Neuron (in vitro differentiated cells): Measurements from ENCODE around the gene TWF1.
"Not testable (repeated sequence)": the region's sequence is repeated elsewhere in the genome, so short reads cannot be mapped to it uniquely, and the experiment has no call there.

Source experiments
- H2AFZ ChIP-seq: one replicate; pipeline ENCODE4 v1.6.1; 2013; ENCODE audit warnings: low read depth, mild to moderate bottlenecking, inconsistent platforms, low read length, moderate library complexity
- H3K27me3 ChIP-seq: one replicate; pipeline ENCODE4 v1.6.1; 2013; ENCODE audit warnings: low read length; ENCODE audit not compliant: insufficient read depth
- H3K36me3 ChIP-seq: one replicate; pipeline ENCODE4 v1.6.1; 2013; ENCODE audit warnings: low read length; ENCODE audit not compliant: insufficient read depth
- H3K4me1 ChIP-seq: one replicate; pipeline ENCODE4 v1.6.1; 2013; ENCODE audit warnings: low read length; ENCODE audit not compliant: insufficient read depth
- H3K4me3 ChIP-seq: 2 replicates; pipeline ENCODE4 v1.5.1; 2013; ENCODE audit warnings: mild to moderate bottlenecking, low read length, moderate library complexity
- H3K9me3 ChIP-seq: one replicate; pipeline ENCODE4 v1.6.1; 2013; ENCODE audit warnings: low read length

Gene TWF1

GRCh38 chr12:43786899-43787693 lies 19.0 kb downstream of the TWF1 start:
- no peaks in the 10 kb centered on the region for H3K4me1 ChIP-seq

GRCh38 chr12:43776498-43776897 lies 29.6 kb downstream of the TWF1 start:
- H3K36me3 ChIP-seq, result no peaks in the 10 kb centered on the region
- H3K27me3 ChIP-seq, result no peaks in the 10 kb centered on the region
- H2AFZ ChIP-seq, result no peak overlapping the region
- H3K4me3 ChIP-seq, result no peak overlapping the region
- H3K9me3 ChIP-seq, result no peaks in the 10 kb centered on the region
- no peaks in the 10 kb centered on the region for H3K4me1 ChIP-seq

More at GRCh38 chr12:43786899-43787693, 19.0 kb downstream of the TWF1 start:
- H2AFZ ChIP-seq, result no peak overlapping the region
- H3K4me3 ChIP-seq, result no peak overlapping the region
- H3K36me3 ChIP-seq, result no peaks in the 10 kb centered on the region
- no peaks in the 10 kb centered on the region for H3K27me3 ChIP-seq
- H3K9me3 ChIP-seq, result no peaks in the 10 kb centered on the region

- Histone ChIP-seq H3K36me3 (no peaks in the 10 kb centered on the region), H2AFZ (no peak overlapping the region), H3K4me1 (peaks cover 7% of the 10 kb centered on the region), H3K4me3 (no peak overlapping the region), H3K9me3 (no peaks in the 10 kb centered on the region), H3K27me3 (peaks cover 2% of the 10 kb centered on the region)
Measured at GRCh38 chr12:43766291-43766690, 39.8 kb downstream of the TWF1 start.

GRCh38 chr12:43764528-43764927 lies 41.6 kb downstream of the TWF1 start:
- Histone ChIP-seq H3K27me3 (peaks cover 2% of the 10 kb centered on the region), H3K36me3 (no peaks in the 10 kb centered on the region), H3K4me1 (peaks cover 7% of the 10 kb centered on the region), H2AFZ (no peak overlapping the region), H3K4me3 (no peak overlapping the region), H3K9me3 (no peaks in the 10 kb centered on the region)

- no peak overlapping the region for H3K4me3 ChIP-seq
- H3K36me3 ChIP-seq, result no peaks in the 10 kb centered on the region
- H3K9me3 ChIP-seq, result no peaks in the 10 kb centered on the region
- H3K27me3 ChIP-seq, result peaks cover 2% of the 10 kb centered on the region
- H2AFZ ChIP-seq, result no peak overlapping the region
- H3K4me1 ChIP-seq, result peaks cover 7% of the 10 kb centered on the region
Measured at GRCh38 chr12:43763769-43764168, 42.3 kb downstream of the TWF1 start.

- peaks cover 2% of the 10 kb centered on the region for H3K27me3 ChIP-seq
- no peak overlapping the region for H3K4me3 ChIP-seq
- peaks cover 7% of the 10 kb centered on the region for H3K4me1 ChIP-seq
- no peaks in the 10 kb centered on the region for H3K36me3 ChIP-seq
- no peak overlapping the region for H2AFZ ChIP-seq
- H3K9me3 ChIP-seq, result no peaks in the 10 kb centered on the region
Measured at GRCh38 chr12:43762596-43762995, 43.5 kb downstream of the TWF1 start.

GRCh38 chr12:43761500-43761899 lies 44.6 kb downstream of the TWF1 start:
- Histone ChIP-seq H3K4me1 (peaks cover 5% of the 10 kb centered on the region), H2AFZ (no peak overlapping the region), H3K4me3 (no peak overlapping the region), H3K9me3 (no peaks in the 10 kb centered on the region), H3K36me3 (no peaks in the 10 kb centered on the region), H3K27me3 (peaks cover 2% of the 10 kb centered on the region)

- Histone ChIP-seq H3K9me3 (no peaks in the 10 kb centered on the region), H3K4me1 (no peaks in the 10 kb centered on the region), H2AFZ (no peak overlapping the region), H3K4me3 (no peak overlapping the region), H3K27me3 (peaks cover 2% of the 10 kb centered on the region), H3K36me3 (no peaks in the 10 kb centered on the region)
Measured at GRCh38 chr12:43760396-43760795, 45.7 kb downstream of the TWF1 start.

- no peaks in the 10 kb centered on the region for H3K36me3 ChIP-seq
- H3K4me3 ChIP-seq, result no peak within 1 kb of the TSS
- H3K27me3 ChIP-seq, result peaks cover 2% of the 10 kb centered on the region
- H3K9me3 ChIP-seq, result no peaks in the 10 kb centered on the region
- no peaks in the 10 kb centered on the region for H3K4me1 ChIP-seq
- H2AFZ ChIP-seq, result no peak within 1 kb of the TSS
Measured at GRCh38 chr12:43758728-43759563, 47.2 kb downstream of the TWF1 start, which contains the start of the genes IRAK4 and PUS7L. Gene IRAK4 (plus strand): TSS chr12:43758951. CDS start chr12:43768112, 9,161 bp downstream. Gene PUS7L (minus strand): TSS chr12:43758790. CDS start chr12:43755245, 3,545 bp downstream.

- H3K9me3 ChIP-seq, result no peaks in the 10 kb centered on the region
- H2AFZ ChIP-seq, result no peak overlapping the region
- H3K4me3 ChIP-seq, result no peak overlapping the region
- H3K27me3 ChIP-seq, result peaks cover 2% of the 10 kb centered on the region
- H3K4me1 ChIP-seq, result no peaks in the 10 kb centered on the region
- no peaks in the 10 kb centered on the region for H3K36me3 ChIP-seq
Measured at GRCh38 chr12:43758247-43758727, 47.8 kb downstream of the TWF1 start.

- H3K36me3 ChIP-seq, result no peaks in the 10 kb centered on the region
- no peaks in the 10 kb centered on the region for H3K9me3 ChIP-seq
- H3K4me3 ChIP-seq, result no peak overlapping the region
- H2AFZ ChIP-seq, result no peak overlapping the region
- H3K27me3 ChIP-seq, result no peaks in the 10 kb centered on the region
- H3K4me1 ChIP-seq, result no peaks in the 10 kb centered on the region
Measured at GRCh38 chr12:43754015-43754414, 52.1 kb downstream of the TWF1 start.

- H3K4me3 ChIP-seq, H3K9me3 ChIP-seq, H2AFZ ChIP-seq: not testable (repeated sequence)
Measured at GRCh38 chr12:43751360-43751759, 54.8 kb downstream of the TWF1 start.

GRCh38 chr12:43750814-43751213 lies 55.3 kb downstream of the TWF1 start:
- Histone ChIP-seq H2AFZ (no peak overlapping the region), H3K36me3 (no peaks in the 10 kb centered on the region), H3K4me3 (no peak overlapping the region), H3K27me3 (no peaks in the 10 kb centered on the region), H3K9me3 (no peaks in the 10 kb centered on the region), H3K4me1 (no peaks in the 10 kb centered on the region)

More at GRCh38 chr12:43751360-43751759, 54.8 kb downstream of the TWF1 start:
- H3K36me3 ChIP-seq, H3K27me3 ChIP-seq, H3K4me1 ChIP-seq: not testable (repeated sequence)
